ENCODE measurements around the gene MTG1.

DNA sequence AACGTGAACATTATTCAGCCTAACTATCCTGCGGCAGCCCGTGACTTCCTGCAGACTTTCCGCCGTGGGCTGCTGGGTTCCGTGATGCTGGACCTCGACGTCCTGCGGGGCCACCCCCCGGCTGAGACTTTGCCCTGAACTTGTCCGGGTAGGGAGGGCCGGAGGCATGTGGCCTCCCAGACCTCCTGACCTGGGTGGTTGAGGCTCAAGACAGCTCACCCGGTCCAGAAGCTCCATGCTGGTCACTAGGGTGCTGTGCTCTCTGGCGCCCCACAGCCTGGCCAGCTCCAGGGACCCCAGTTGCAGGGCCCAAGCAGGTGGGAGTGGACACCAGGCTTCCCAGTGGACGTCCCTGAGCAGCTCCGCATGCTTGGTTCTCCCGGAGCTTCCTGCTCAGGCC lies 26.1 kb downstream of the MTG1 start:
- TF ChIP-seq, protein P1, sequence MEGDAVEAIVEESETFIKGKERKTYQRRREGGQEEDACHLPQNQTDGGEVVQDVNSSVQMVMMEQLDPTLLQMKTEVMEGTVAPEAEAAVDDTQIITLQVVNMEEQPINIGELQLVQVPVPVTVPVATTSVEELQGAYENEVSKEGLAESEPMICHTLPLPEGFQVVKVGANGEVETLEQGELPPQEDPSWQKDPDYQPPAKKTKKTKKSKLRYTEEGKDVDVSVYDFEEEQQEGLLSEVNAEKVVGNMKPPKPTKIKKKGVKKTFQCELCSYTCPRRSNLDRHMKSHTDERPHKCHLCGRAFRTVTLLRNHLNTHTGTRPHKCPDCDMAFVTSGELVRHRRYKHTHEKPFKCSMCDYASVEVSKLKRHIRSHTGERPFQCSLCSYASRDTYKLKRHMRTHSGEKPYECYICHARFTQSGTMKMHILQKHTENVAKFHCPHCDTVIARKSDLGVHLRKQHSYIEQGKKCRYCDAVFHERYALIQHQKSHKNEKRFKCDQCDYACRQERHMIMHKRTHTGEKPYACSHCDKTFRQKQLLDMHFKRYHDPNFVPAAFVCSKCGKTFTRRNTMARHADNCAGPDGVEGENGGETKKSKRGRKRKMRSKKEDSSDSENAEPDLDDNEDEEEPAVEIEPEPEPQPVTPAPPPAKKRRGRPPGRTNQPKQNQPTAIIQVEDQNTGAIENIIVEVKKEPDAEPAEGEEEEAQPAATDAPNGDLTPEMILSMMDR (optimal IDR thresholded peaks at IDR 0.05 in 1 of 3, IDR thresholded peaks at IDR 0.05 in 1 of 3, conservative IDR thresholded peaks at IDR 0.05 in 1 of 3; ENCODE audit: extremely low read depth in 1 of 3, insufficient read depth in 2 of 3, low read length in 3 of 3): no peak
- no peak for TF ChIP-seq EZH2 (IDR thresholded peaks at IDR 0.05; ENCODE audit: low read length)

All from keratinocyte (primary cell).